SJCRH30 (cell line): Measurements from ENCODE around the gene ZBTB32. TPM values are rescaled to one million over a fixed set of nuclear protein-coding genes. Genes with fewer than 3 reads are reported as not detected.
A peak's percentile ranks its signal among the peaks of the same experiment; 100 is the strongest.

Experiments used
- DNase-seq, 2 experiments: peaks; one replicate each; pipeline ENCODE4 v3.0.0-alpha.2; 2015 to 2020
- H3K27ac ChIP-seq: fragments of 250-450 bp; sonication (Bioruptor Pico); 2 replicates; pipeline ENCODE4 v1.5.1; 2020; ENCODE audit warnings: mild to moderate bottlenecking, moderate library complexity
- H3K27me3 ChIP-seq: fragments of 250-450 bp; sonication (Bioruptor Pico); 2 replicates; pipeline ENCODE4 v1.5.1; 2020; ENCODE audit warnings: mild to moderate bottlenecking, moderate library complexity
- H3K36me3 ChIP-seq: fragments of 250-450 bp; sonication (Bioruptor Pico); 2 replicates; pipeline ENCODE4 v1.5.1; 2020; ENCODE audit warnings: mild to moderate bottlenecking, moderate library complexity
- H3K4me1 ChIP-seq: fragments of 250-450 bp; sonication (Bioruptor Pico); 2 replicates; pipeline ENCODE4 v1.5.1; 2020; ENCODE audit warnings: mild to moderate bottlenecking, moderate library complexity
- H3K4me3 ChIP-seq: fragments of 250-450 bp; sonication (Bioruptor Pico); 2 replicates; pipeline ENCODE4 v1.5.1; 2020; ENCODE audit warnings: mild to moderate bottlenecking, moderate library complexity
- H3K9me3 ChIP-seq: fragments of 250-450 bp; sonication (Bioruptor Pico); replicated peaks from 2 replicates; pipeline ENCODE4 v1.5.1; 2020; ENCODE audit warnings: mild to moderate bottlenecking, moderate library complexity
- total RNA-seq: library from RNA; depleted of rRNA; stranded (reverse); fragments of >200 nt; shearing (Covaris generic); gene quantifications from 2 replicates; pipeline ENCODE4 v1.2.3, GENCODE V29; 2014

The ZBTB32 gene
- total RNA-seq, 1 experiment from 2014 or later = not detected

DNA sequence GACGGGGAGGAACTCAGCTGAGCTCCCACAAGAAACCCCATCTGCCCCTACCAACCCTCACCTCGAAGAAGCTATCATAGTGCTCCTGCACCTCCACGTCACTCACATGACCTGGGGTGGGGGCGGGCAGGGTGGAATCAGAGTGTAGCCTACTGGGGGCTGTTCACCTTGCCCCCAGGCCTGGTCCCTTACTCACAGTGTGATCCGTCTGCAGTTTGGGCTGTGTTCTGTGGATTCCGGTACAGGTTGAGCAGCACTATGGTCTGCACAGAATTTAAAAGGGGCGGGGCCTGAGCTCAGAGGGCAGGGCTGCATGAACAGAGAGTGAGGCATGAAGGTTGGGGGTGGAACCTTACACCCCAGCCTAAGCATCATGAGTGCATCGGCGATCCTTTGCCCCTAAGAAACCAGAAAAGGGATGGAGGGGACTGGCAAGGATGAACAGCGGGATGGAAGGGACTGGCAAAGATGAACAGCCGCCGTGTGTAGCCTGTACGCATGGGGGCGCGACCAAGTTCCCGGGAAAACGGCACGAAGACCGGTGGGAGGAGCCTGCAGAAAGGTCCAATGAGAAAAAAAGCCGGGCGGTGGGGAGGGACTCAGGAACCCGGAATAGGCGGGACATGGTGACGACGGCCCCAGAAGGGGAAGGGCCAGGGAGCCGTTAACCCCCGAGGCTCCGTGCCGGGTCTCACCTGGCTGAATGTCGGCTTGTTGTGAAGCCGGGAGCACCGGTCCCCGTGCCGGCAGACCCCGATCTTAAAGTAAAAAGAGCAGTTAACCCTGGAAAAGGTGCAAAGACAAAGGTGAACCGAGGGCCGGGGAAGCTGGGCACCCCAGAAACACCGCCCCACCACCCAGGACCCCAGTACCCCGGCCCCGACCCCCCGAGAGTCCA is 40.3 kb downstream of the ZBTB32 start:
- no peaks in the 10 kb centered on the region for H3K9me3 ChIP-seq
- H3K4me1 ChIP-seq = 0 out of 2 replicates have a peak, but pooled peaks cover 5% of the 10 kb centered on the region
- DNase-seq = peak; percentile 98 to 99
- H3K27ac ChIP-seq = peak overlapping the region; percentile 87
- H3K4me3 ChIP-seq = peak overlapping the region; percentile 74
- no peaks in the 10 kb centered on the region for H3K27me3 ChIP-seq
- H3K36me3 ChIP-seq = no peaks in the 10 kb centered on the region

DNA sequence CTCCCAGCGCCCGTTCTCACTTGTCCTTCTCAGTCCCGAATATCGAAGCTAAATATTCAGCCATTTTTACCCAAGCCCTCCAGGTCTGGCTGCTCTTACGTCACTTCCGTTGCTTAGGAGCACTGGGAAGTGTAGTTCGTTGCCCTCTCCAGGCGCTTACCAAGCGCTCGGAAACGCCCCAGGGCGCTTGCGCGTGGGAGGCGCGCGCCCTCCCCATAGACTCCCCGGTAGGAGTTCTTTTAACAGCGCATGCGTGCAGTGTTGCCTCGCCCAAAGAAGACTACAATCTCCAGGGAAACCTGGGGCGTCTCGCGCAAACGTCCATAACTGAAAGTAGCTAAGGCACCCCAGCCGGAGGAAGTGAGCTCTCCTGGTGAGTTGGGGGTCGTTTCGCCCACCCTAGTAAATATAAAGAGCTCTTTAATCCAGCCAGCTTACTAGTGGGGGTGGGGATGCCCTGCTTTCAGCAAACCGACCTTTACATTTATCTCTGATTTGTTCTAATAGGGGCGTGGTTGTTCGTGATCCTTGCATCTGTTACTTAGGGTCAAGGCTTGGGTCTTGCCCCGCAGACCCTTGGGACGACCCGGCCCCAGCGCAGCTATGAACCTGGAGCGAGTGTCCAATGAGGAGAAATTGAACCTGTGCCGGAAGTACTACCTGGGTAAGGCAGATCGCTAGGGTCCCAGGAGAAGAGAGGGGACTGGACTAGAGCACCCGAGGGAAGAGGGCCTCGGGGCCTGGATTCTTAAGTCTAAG is 41.1 kb downstream of the ZBTB32 start, which contains the start of the genes PSENEN and U2AF1L4:
TSS of gene PSENEN (plus strand) at position 324 of the 759 bp plus-strand sequence. CDS start at position 604, 280 bp downstream.
TSS of gene U2AF1L4 (minus strand) at position 91 of the 759 bp plus-strand sequence. CDS start at position 64, 27 bp downstream.
- Histone ChIP-seq H3K36me3 (no peaks in the 10 kb centered on the region), H3K27me3 (no peaks in the 10 kb centered on the region), H3K4me3 (peak within 1 kb of the TSS; percentile 74), H3K9me3 (no peaks in the 10 kb centered on the region), H3K27ac (peak within 1 kb of the TSS; percentile 87), H3K4me1 (0 out of 2 replicates have a peak, but pooled peaks cover 5% of the 10 kb centered on the region)
- peak; percentile 98 to 100 for DNase-seq

DNA sequence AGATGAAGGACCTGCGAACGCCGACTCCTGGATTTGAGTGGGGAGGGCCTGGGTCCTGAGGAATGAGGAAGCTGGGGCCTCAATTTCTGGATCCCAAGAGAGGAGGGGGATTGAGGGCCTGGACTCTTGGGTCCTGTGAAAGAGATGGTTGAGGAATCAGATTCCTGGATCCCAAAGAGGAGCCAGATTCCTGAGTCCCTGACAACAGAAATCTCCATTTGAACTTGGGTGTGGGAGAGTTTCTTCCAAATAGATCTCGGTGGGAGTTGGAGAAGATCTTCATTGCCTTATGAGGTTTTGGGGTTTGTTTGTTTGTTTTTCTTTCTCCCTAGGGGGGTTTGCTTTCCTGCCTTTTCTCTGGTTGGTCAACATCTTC is 41.7 kb downstream of the ZBTB32 start:
- no peaks in the 10 kb centered on the region for H3K9me3 ChIP-seq
- H3K4me3 ChIP-seq = peak overlapping the region; percentile 74
- H3K27me3 ChIP-seq = no peaks in the 10 kb centered on the region
- DNase-seq = no peak
- no peak overlapping the region for H3K27ac ChIP-seq
- 0 out of 2 replicates have a peak, but pooled peaks cover 5% of the 10 kb centered on the region for H3K4me1 ChIP-seq
- no peaks in the 10 kb centered on the region for H3K36me3 ChIP-seq

DNA sequence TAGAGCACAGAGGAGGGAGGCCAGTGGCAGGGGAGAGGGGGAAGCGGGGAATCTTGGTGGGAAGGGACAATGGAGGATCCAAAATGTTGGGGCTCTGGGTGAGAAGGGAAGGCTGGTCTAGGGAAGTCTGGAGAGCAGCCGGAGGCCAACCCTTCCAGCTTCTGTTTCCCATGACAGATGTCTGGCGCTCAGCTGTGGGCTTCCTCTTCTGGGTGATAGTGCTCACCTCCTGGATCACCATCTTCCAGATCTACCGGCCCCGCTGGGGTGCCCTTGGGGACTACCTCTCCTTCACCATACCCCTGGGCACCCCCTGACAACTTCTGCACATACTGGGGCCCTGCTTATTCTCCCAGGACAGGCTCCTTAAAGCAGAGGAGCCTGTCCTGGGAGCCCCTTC is 42.2 kb downstream of the ZBTB32 start:
- Histone ChIP-seq H3K4me3 (no peak overlapping the region), H3K36me3 (no peaks in the 10 kb centered on the region), H3K27me3 (no peaks in the 10 kb centered on the region), H3K4me1 (0 out of 2 replicates have a peak, but pooled peaks cover 5% of the 10 kb centered on the region), H3K9me3 (no peaks in the 10 kb centered on the region), H3K27ac (no peak overlapping the region)
- DNase-seq = no peak

DNA sequence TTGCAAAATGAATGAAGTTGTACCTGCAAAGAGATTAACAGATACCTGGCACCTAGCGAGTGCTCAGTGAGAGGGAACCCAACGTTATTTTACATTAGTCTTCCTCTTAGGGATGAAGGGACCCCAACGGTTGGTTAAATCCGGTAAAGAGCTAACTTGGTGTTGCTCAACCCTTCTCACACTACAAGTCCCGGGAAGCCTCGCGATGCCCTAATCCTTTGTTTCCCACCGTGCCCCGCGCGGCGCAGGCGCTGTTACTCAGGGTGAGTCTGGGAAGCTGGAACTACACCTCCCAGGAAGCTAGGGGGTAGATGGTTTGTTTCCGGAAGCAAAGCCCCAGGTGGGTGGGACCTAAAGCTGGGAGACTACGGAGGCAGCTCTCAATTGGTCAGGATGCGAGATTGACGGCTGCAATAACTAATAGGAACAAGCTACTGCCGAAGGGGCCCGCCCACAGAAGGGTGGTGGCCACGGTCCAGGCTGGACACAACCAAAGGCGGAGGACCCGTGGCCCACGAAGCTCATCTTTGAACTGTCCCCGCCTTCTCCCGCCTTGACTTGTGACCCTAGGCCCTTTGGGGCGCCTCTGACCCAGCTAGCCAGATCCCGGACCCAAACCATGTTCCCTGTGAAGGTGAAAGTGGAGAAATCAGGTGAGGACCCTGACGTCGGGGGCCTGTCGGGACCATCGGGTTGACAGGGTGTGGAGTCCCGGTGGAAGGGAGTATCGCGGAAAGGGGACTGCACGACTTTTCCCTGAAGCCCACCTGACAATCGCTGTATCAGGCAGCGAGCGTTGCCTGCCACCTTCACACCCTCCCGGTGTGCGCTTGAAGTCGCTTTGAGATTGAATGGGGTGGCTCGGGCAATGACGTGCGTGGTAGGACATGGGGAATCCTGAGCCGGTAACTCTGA is 44.0 kb downstream of the ZBTB32 start, which contains the start of gene LIN37:
TSS of gene LIN37 (plus strand) at position 471 of the 915 bp plus-strand sequence. CDS start at position 620, 149 bp downstream.
- Histone ChIP-seq H3K9me3 (no peaks in the 10 kb centered on the region), H3K36me3 (no peaks in the 10 kb centered on the region), H3K4me1 (0 out of 2 replicates have a peak, but pooled peaks cover 5% of the 10 kb centered on the region), H3K27me3 (no peaks in the 10 kb centered on the region), H3K4me3 (peak within 1 kb of the TSS; percentile 79), H3K27ac (no peak within 1 kb of the TSS)
- DNase-seq = peak; percentile 99 to 100

DNA sequence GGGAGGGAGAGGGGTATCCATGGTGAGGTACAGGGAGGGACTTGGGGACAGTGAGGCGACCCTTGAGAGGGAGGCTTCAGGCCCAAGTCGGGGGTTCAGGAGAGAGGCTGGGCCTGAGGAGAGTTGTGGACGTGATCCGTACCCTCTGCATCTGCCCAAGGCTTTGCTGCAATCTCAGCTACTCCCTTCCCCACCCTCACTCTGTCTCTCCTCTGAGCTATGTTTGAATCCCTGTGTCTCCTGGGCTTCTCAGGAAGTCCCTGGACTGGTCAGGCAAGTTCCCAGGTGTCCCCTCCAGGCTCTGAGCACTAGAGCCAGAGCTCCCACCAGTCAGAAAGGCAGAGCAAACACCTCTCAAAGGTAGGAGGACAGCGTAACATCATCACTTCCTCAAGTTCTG is 45.8 kb downstream of the ZBTB32 start:
- Histone ChIP-seq H3K9me3 (no peaks in the 10 kb centered on the region), H3K27me3 (no peaks in the 10 kb centered on the region), H3K4me1 (0 out of 2 replicates have a peak, but pooled peaks cover 5% of the 10 kb centered on the region), H3K36me3 (peaks cover 5% of the 10 kb centered on the region; the same call in 1 of the 2 replicates), H3K4me3 (no peak overlapping the region), H3K27ac (no peak overlapping the region)
- no peak for DNase-seq

DNA sequence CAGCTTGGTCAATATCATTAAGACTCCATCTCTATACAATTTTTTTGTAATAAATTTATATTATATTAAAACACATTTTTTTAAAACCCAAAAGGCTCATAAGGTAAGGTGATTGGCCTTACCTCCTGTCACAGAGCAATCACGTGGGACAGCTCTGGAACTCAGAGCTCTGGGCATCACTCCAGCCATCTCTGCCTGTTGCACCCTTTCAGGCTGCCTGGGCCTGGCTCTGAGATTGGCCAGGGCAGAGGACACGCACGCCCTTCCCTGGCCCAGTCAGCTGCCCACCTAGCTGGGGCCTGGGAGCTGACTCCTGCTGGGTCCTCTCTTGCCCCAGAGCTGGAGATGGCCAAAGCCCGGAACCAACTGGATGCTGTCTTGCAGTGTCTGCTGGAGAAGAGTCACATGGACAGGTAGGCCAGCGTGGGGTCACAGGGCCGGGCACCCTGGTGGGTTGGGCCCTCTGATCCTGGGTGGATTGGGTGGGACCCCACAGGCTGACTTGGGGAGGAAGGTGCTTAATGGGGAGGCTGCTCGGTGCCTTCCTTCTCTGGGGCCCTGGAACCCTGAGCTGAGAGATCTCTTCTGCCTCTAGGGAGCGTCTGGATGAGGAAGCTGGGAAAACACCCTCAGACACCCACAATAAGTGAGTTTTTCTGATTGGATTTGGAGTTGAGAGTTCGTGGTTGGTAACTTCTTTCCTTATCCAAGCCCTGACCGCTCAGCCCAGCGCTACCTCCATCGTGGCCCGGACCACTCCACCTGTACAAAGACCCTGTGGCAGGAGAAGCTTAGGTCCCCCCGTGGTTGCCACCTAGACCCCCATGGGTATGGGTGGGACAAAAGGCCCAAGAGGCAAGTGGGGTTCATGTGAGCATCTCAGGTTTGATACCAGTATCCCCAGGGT is 47.7 kb downstream of the ZBTB32 start:
- Histone ChIP-seq H3K4me3 (no peak overlapping the region), H3K9me3 (no peaks in the 10 kb centered on the region), H3K27me3 (no peaks in the 10 kb centered on the region), H3K27ac (no peak overlapping the region), H3K36me3 (peaks cover 5% of the 10 kb centered on the region; the same call in 1 of the 2 replicates), H3K4me1 (peaks cover 8% of the 10 kb centered on the region; the same call in 1 of the 2 replicates)
- DNase-seq = no peak

DNA sequence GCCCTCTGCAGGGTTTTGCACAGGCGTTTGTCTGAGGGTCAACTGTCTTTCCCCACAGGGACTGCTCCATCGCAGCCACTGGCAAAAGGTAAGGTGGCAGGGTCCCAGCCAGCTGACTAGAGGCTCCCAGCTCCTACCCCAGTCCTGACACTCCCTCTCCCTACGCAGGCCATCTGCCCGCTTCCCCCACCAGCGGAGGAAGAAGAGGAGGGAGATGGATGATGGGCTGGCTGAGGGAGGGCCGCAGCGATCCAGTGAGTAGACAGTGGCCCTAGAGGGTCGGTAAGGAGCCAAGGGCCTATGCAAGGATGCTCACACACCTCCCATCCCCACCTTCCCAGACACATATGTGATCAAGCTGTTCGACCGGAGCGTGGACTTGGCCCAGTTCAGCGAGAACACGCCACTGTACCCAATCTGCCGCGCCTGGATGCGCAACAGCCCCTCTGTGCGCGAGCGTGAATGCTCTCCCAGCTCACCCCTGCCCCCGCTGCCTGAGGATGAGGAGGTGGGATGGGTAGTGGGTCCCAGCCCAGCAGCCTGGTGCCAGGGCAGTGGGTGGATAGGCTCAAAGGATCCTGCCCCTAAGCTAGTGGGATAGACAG is 48.5 kb downstream of the ZBTB32 start:
- Histone ChIP-seq H3K27me3 (no peaks in the 10 kb centered on the region), H3K9me3 (no peaks in the 10 kb centered on the region), H3K36me3 (peaks cover 5% of the 10 kb centered on the region; the same call in 1 of the 2 replicates), H3K4me1 (peaks cover 8% of the 10 kb centered on the region; the same call in 1 of the 2 replicates), H3K4me3 (no peak overlapping the region), H3K27ac (no peak overlapping the region)
- DNase-seq = no peak

DNA sequence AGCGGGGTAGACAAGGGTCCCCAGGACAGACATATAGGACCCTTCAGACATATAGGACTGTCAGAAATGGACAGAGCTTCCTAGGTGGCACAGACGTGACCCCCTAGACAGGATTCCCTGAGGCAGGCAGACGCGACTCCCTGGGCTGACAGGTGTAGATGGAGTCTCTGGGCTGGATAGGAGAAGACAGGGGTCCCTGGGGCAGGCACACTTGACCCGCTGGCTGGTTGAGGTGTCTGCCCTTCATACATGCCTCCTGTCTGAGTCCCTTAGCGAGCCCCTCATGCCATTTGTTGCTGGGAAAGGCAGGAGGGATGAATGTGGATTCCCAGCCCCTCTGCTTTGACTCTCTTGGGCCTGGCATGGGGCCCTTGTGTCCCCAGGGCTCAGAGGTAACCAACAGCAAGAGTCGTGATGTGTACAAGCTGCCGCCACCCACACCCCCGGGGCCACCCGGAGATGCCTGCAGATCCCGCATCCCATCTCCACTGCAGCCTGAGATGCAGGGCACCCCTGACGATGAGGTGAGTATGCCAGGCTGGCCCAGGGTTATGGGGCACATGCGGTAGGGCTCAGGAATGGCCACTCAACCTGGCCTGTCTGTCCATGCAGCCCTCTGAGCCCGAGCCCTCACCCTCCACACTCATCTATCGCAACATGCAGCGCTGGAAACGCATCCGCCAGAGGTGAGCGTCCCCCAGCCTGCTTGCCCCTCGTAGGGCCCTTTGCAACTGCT is 49.4 kb downstream of the ZBTB32 start:
- Histone ChIP-seq H3K4me1 (peaks cover 10% of the 10 kb centered on the region; the same call in 1 of the 2 replicates), H3K9me3 (no peaks in the 10 kb centered on the region), H3K27ac (no peak overlapping the region), H3K36me3 (peaks cover 5% of the 10 kb centered on the region; the same call in 1 of the 2 replicates), H3K27me3 (no peaks in the 10 kb centered on the region), H3K4me3 (no peak overlapping the region)
- DNase-seq = no peak

DNA sequence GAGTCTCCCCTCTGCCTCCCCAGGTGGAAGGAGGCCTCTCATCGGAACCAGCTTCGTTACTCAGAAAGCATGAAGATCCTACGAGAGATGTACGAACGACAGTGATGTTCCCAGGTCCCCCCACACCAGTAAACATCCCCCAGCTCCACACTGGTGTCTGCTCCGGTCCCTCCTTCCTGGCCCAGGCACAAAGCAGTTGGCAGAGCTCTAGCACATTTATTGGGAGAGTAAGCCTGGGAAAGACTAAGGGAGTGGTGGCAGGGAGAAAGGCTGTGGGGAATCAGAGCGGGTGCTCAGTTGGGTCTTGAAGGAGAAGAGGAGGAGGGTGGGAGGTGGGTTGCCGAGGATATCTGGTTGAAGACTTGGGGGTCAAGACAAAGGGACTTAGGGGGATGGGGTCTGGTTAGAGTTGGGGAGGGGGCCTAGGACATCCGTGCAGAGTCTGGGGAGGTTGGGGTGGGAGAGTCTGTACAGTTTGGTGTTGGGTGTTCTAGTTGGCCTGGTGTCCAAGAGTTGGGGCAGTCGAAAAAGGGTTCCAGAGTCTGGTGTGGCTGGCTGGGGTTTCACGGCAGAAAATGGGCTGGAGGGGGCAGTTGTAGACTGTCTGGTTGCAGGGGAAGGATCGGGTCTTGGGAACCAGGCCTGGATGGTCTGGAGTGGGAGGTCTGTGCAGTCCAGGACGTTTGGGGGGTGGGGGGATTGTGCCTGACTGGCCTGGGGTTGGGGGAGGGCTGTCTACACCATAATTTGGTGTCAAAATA is 50.2 kb downstream of the ZBTB32 start:
- Histone ChIP-seq H3K27me3 (no peaks in the 10 kb centered on the region), H3K4me1 (peaks cover 8% of the 10 kb centered on the region; the same call in 1 of the 2 replicates), H3K36me3 (peaks cover 5% of the 10 kb centered on the region; the same call in 1 of the 2 replicates), H3K9me3 (no peaks in the 10 kb centered on the region), H3K4me3 (no peak overlapping the region), H3K27ac (no peak overlapping the region)
- DNase-seq = no peak

DNA sequence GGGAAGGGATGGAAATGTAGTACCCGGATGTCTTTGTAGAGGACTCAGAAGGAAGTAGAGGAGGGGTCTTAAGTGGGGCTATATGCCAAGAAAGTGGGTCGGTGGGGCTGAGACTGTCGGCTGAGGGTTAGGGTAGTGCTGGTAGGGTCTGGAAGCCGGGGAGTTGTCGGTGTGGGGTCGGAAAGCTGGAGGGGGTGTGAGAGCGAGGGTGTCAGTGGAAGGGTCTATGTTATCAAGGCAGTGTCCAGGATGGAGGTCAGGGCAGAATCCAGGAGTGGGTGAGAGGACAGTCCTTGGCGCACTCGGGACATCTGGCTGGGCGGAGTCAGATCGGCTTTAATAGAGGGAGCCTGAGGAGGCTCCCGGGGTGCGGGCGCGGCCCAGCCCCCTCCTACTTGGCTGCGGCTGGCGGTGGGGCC is 50.8 kb downstream of the ZBTB32 start:
- H3K27ac ChIP-seq = no peak overlapping the region
- no peak for DNase-seq
- no peaks in the 10 kb centered on the region for H3K9me3 ChIP-seq
- no peak overlapping the region for H3K4me3 ChIP-seq
- H3K36me3 ChIP-seq = peaks cover 5% of the 10 kb centered on the region; the same call in 1 of the 2 replicates
- H3K4me1 ChIP-seq = peaks cover 8% of the 10 kb centered on the region; the same call in 1 of the 2 replicates
- no peaks in the 10 kb centered on the region for H3K27me3 ChIP-seq
